Left ventricle myocardium inferior (tissue), 1 donor: ENCODE results near the gene PIK3C2B. TPM values are rescaled to one million over a fixed set of nuclear protein-coding genes. Genes with fewer than 3 reads are reported as not detected.
A peak's percentile ranks its signal among the peaks of the same experiment; 100 is the strongest.

Experiments
- DNase-seq: peaks from one replicate; pipeline ENCODE4 v3.0.0-alpha.2; 2020
- H3K27ac ChIP-seq: fragments of 200-600 bp; replicated peaks from 2 replicates; pipeline ENCODE4 v1.8.0; 2021
- H3K27me3 ChIP-seq: fragments of 200-600 bp; 2 replicates; pipeline ENCODE4 v1.8.0; 2021; ENCODE audit warnings: low read depth
- H3K36me3 ChIP-seq: fragments of 200-600 bp; 2 replicates; pipeline ENCODE4 v1.8.0; 2021
- H3K4me1 ChIP-seq: fragments of 200-600 bp; 2 replicates; pipeline ENCODE4 v1.8.0; 2021
- H3K4me3 ChIP-seq: fragments of 200-600 bp; 2 replicates; pipeline ENCODE4 v1.8.0; 2021; ENCODE audit warnings: mild to moderate bottlenecking, moderate library complexity
- H3K9me3 ChIP-seq: fragments of 200-600 bp; replicated peaks from 2 replicates; pipeline ENCODE4 v1.8.0; 2021
- CTCF ChIP-seq: fragments of 200-600 bp; IDR thresholded peaks from 2 replicates; pipeline ENCODE4 v1.8.0; 2021; ENCODE audit warnings: antibody characterized with exemption, mild to moderate bottlenecking, borderline replicate concordance
- intact Hi-C: fragments of 100-400 bp; cut with micrococcal nuclease; formaldehyde crosslinking; loops from one replicate; pipeline ENCODE4 v1.11.0; 2022
- total RNA-seq: library from RNA; stranded (reverse); fragmentation: NEBNext Ultra II Directional; extraction: Animal tissue kit (Norgen Biotek cat#: 25700); gene quantifications from one replicate; pipeline ENCODE4 v1.2.1, GENCODE V29; 2021
- donor health status: DM: no; HTN: yes; CAD: no; lungs with severe emphysema.

Gene PIK3C2B
- total RNA-seq, 1 donor from 2014 or later = 18.5 TPM

- Histone ChIP-seq H3K4me3 (no peak overlapping the region), H3K27ac (peak overlapping the region; percentile 39), H3K4me1 (peaks cover 28% of the 10 kb centered on the region), H3K27me3 (no peaks in the 10 kb centered on the region), H3K9me3 (no peaks in the 10 kb centered on the region), H3K36me3 (no peaks in the 10 kb centered on the region)
- intact Hi-C loops = no loop called here
- DNase-seq = no peak
- no peak for TF ChIP-seq CTCF
Observed at GRCh38 chr1:204498981-204499380, 4.4 kb upstream of the PIK3C2B start.

DNA sequence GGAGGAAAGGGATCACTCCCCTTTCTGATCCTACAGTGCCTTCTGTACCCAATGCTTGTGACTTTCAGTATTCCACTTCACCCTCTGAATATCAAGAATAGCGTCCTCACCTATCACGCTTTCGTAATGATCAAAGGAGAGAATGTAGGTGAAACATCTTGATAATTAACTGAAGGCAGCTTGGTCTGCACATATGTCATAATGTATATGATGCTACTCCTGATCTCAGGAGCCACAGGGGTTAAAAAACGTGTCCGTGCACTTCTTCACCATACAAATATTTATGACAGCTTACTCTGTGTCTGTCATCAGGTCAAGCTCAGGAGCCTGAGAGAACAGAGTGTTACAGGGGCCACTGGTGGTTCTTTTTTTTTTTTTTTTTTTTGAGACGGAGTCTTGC lies 1.2 kb upstream of the PIK3C2B start:
- H3K4me1 ChIP-seq = peaks cover 56% of the 10 kb centered on the region
- H3K27me3 ChIP-seq = no peaks in the 10 kb centered on the region
- no peaks in the 10 kb centered on the region for H3K36me3 ChIP-seq
- no peaks in the 10 kb centered on the region for H3K9me3 ChIP-seq
- intact Hi-C loops = no loop called here
- H3K27ac ChIP-seq = peak overlapping the region; percentile 98
- no peak for DNase-seq
- H3K4me3 ChIP-seq = peak overlapping the region; percentile 87
- TF ChIP-seq CTCF = no peak

DNA sequence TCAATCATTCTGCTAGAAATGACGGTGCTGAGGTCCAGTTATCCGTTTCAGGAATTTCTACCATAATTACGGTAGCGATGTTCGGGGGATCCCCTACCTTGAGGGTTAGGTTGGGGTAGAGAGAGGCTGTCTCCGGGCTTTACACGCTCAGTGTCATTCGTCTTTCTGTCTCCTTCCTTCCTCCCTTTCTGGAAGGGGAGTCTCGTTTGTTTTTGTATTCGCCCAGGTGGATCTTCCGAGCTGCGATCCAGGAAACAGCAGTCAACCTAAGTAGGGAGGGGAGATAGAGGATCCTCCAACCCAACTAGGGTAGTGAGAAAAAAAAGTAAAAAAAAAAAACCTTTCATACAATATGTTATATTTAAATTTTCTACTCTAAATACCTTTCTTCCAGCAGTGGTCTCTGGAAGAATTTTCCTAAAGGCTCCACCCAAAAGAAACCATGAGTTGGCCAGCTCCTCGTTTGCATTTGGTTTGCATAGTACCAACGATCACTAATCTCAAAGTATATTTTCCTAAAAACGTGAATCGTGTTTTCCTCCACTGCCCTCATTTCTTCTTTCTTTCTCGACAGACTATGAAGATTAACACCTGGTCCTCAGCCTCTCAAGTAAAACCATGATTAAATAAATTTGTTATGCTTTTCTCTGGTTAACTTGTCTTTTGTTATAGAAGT lies 611 bp upstream of the PIK3C2B start:
- Histone ChIP-seq H3K4me3 (peak overlapping the region; percentile 87), H3K27ac (peak overlapping the region; percentile 98), H3K36me3 (no peaks in the 10 kb centered on the region), H3K9me3 (no peaks in the 10 kb centered on the region), H3K4me1 (peaks cover 58% of the 10 kb centered on the region), H3K27me3 (no peaks in the 10 kb centered on the region)
- intact Hi-C loops = no loop called here
- no peak for TF ChIP-seq CTCF
- DNase-seq = no peak

GRCh38 chr1:204493984-204494280 lies 673 bp downstream of the PIK3C2B start:
- Histone ChIP-seq H3K27me3 (no peaks in the 10 kb centered on the region), H3K27ac (peak overlapping the region; percentile 98), H3K4me3 (peak overlapping the region; percentile 87), H3K36me3 (no peaks in the 10 kb centered on the region), H3K9me3 (no peaks in the 10 kb centered on the region), H3K4me1 (peaks cover 62% of the 10 kb centered on the region)
- TF ChIP-seq CTCF = no peak
- intact Hi-C loops = no loop called here
- peak; percentile 56 for DNase-seq

DNA sequence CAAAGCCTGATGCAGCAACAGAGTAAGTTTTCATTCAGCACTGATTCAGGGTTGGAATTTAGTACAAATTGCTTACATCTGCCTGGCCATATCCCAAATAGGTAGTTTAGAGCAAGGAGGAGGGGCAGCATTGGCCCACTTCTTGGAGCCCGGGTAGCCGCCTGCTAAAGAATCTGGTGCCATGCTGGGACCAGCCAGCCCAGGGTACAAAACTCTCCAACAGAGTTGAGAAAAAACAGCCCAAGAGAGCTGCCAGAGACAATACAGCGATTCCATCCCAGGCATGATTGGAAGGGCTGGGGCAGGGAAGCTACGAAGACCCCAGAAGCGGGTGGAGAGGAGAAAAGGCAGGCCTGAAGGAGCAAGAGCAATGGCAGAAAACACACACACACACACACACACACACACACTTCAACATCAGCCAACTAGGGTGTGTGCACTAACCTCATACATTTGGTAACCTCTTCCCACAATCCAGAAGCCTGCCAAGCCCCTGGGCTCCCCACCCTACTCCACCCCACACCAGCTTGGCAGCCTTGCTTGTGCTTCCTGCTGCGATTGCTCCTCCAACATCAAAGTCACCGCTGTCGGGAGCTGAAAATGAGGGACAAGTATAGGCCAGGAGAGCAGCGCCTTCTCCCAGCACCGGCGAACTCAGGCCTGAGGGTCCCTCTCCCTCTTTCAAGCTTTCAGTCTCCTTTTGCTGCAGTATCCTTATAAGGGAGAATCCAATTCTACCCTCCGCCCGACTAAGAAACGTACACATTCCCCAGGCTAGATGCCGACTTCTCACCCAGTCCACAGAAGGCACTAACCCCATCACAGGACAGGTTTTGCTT lies 1.2 kb downstream of the PIK3C2B start:
- peak overlapping the region; percentile 98 for H3K27ac ChIP-seq
- intact Hi-C loops = no loop called here
- no peaks in the 10 kb centered on the region for H3K9me3 ChIP-seq
- peaks cover 66% of the 10 kb centered on the region for H3K4me1 ChIP-seq
- peak; percentile 74 for DNase-seq
- peak overlapping the region; percentile 87 for H3K4me3 ChIP-seq
- no peak for TF ChIP-seq CTCF
- H3K36me3 ChIP-seq = no peaks in the 10 kb centered on the region
- no peaks in the 10 kb centered on the region for H3K27me3 ChIP-seq
